ENCODE results near the gene TMEM131. TPM values are rescaled to one million over a fixed set of nuclear protein-coding genes. Genes with fewer than 3 reads are reported as not detected.

Gene TMEM131
- total RNA-seq, 1 donor from 2014 or later = 36.4 TPM

- H3K9me3 Mint-ChIP-seq (ENCODE audit: unreplicated experiment) = no peaks in the 10 kb centered on the region
- H3K4me3 Mint-ChIP-seq (ENCODE audit: unreplicated experiment) = no peak overlapping the region
- peaks cover 39% of the 10 kb centered on the region for H3K27me3 Mint-ChIP-seq (ENCODE audit: unreplicated experiment)
- H3K27ac Mint-ChIP-seq (ENCODE audit: unreplicated experiment) = no peak overlapping the region
- TF ChIP-seq CTCF (IDR thresholded peaks at IDR 0.05) = no peak
- no peaks in the 10 kb centered on the region for H3K36me3 Mint-ChIP-seq (ENCODE audit: unreplicated experiment)
- no peaks in the 10 kb centered on the region for H3K4me1 Mint-ChIP-seq (ENCODE audit: unreplicated experiment)
- DNase-seq (ENCODE audit: extremely low spot score, unreplicated experiment) = no peak
These were observed 36.3 kb upstream of the TMEM131 start for GRCh38 chr2:98032086-98032485.

- no peak overlapping the region for H3K27ac Mint-ChIP-seq (ENCODE audit: unreplicated experiment)
These were observed 34.0 kb upstream of the TMEM131 start for GRCh38 chr2:98029718-98030222.

GRCh38 chr2:98028931-98029717 is 33.4 kb upstream of the TMEM131 start:
- no peak overlapping the region for H3K27ac Mint-ChIP-seq (ENCODE audit: unreplicated experiment)
- H3K4me1 Mint-ChIP-seq (ENCODE audit: unreplicated experiment) = no peaks in the 10 kb centered on the region
- DNase-seq (ENCODE audit: extremely low spot score, unreplicated experiment) = no peak
- no peak overlapping the region for H3K4me3 Mint-ChIP-seq (ENCODE audit: unreplicated experiment)
- no peaks in the 10 kb centered on the region for H3K9me3 Mint-ChIP-seq (ENCODE audit: unreplicated experiment)
- TF ChIP-seq CTCF (IDR thresholded peaks at IDR 0.05) = no peak
- peaks cover 53% of the 10 kb centered on the region for H3K27me3 Mint-ChIP-seq (ENCODE audit: unreplicated experiment)
- H3K36me3 Mint-ChIP-seq (ENCODE audit: unreplicated experiment) = no peaks in the 10 kb centered on the region

More at GRCh38 chr2:98029718-98030222, 34.0 kb upstream of the TMEM131 start:
- no peak for DNase-seq (ENCODE audit: extremely low spot score, unreplicated experiment)
- no peaks in the 10 kb centered on the region for H3K9me3 Mint-ChIP-seq (ENCODE audit: unreplicated experiment)
- H3K4me1 Mint-ChIP-seq (ENCODE audit: unreplicated experiment) = no peaks in the 10 kb centered on the region
- H3K4me3 Mint-ChIP-seq (ENCODE audit: unreplicated experiment) = no peak overlapping the region
- H3K36me3 Mint-ChIP-seq (ENCODE audit: unreplicated experiment) = no peaks in the 10 kb centered on the region
- H3K27me3 Mint-ChIP-seq (ENCODE audit: unreplicated experiment) = peaks cover 57% of the 10 kb centered on the region
- TF ChIP-seq CTCF (IDR thresholded peaks at IDR 0.05) = no peak

- Mint-ChIP-seq H3K36me3 (ENCODE audit: unreplicated experiment) (no peaks in the 10 kb centered on the region), H3K4me1 (ENCODE audit: unreplicated experiment) (no peaks in the 10 kb centered on the region), H3K4me3 (ENCODE audit: unreplicated experiment) (no peak overlapping the region), H3K27me3 (ENCODE audit: unreplicated experiment) (peaks cover 52% of the 10 kb centered on the region), H3K9me3 (ENCODE audit: unreplicated experiment) (no peaks in the 10 kb centered on the region), H3K27ac (ENCODE audit: unreplicated experiment) (no peak overlapping the region)
- DNase-seq (ENCODE audit: extremely low spot score, unreplicated experiment) = peak; percentile 49
- no peak for TF ChIP-seq CTCF (IDR thresholded peaks at IDR 0.05)
These were observed 32.4 kb upstream of the TMEM131 start for GRCh38 chr2:98028101-98028561.

GRCh38 chr2:98027538-98027937 is 31.8 kb upstream of the TMEM131 start:
- H3K9me3 Mint-ChIP-seq (ENCODE audit: unreplicated experiment) = no peaks in the 10 kb centered on the region
- H3K4me1 Mint-ChIP-seq (ENCODE audit: unreplicated experiment) = no peaks in the 10 kb centered on the region
- H3K27ac Mint-ChIP-seq (ENCODE audit: unreplicated experiment) = no peak overlapping the region
- peak; percentile 10 for DNase-seq (ENCODE audit: extremely low spot score, unreplicated experiment)
- H3K4me3 Mint-ChIP-seq (ENCODE audit: unreplicated experiment) = no peak overlapping the region
- no peak for TF ChIP-seq CTCF (IDR thresholded peaks at IDR 0.05)
- H3K27me3 Mint-ChIP-seq (ENCODE audit: unreplicated experiment) = peaks cover 53% of the 10 kb centered on the region
- H3K36me3 Mint-ChIP-seq (ENCODE audit: unreplicated experiment) = no peaks in the 10 kb centered on the region

All from osteocyte (in vitro differentiated cells).